K562 (cell line): ENCODE measurements around the gene DOK7. TPM values are rescaled to one million over a fixed set of nuclear protein-coding genes. Genes with fewer than 3 reads are reported as not detected.

ENCODE experiments used
- ATAC-seq: fragments of 200-7000 bp; cut with Tn5 transposase; 3 replicates; pipeline ENCODE4 v1.9.1; 2020; ENCODE audit warnings: moderate library complexity
- BruUV-seq: library from RNA; stranded (reverse); fragments of 400-500 nt; replicated peaks from 2 replicates; lab custom pipeline; 2021; lab: Mats Ljungman, UMichigan
- CTCF ChIA-PET: fragments of 300-600 bp; formaldehyde crosslinking; extraction: SDS; loops from one replicate; lab custom pipeline; 2021; ENCODE audit warnings: low intra/inter-chr PET ratio; lab: Yijun Ruan, JAX
- POLR2A ChIA-PET: fragments of 300-600, 350-650 bp; sonication (Branson Sonifier 250); formaldehyde crosslinking; extraction: SDS; loops from one replicate; lab custom pipeline; 2021; ENCODE audit warnings: antibody characterized with exemption, inconsistent platforms; lab: Yijun Ruan, JAX
- DNase-seq, 4 experiments: peaks; one replicate each; pipeline versions ENCODE4 v3.0.0 to v3.0.0-alpha.2; 2011 to 2018; ENCODE audit warnings: low spot score in 3 of 4, mixed read lengths in 3 of 4; ENCODE audit errors: extremely low read depth in 1 of 4
- FAIRE-seq: peaks from 2 replicates; lab custom pipeline; 2011; peaks lifted over from hg19 to GRCh38; lab: Jason Lieb, UNC
- H2AFZ ChIP-seq: 2 replicates; pipeline ENCODE4 v1.6.0; 2011; ENCODE audit warnings: low read depth, low read length, control low read depth, inconsistent platforms
- H3K27ac ChIP-seq: fragments of 200-600 bp; 3 replicates; pipeline ENCODE4 v1.8.0; 2011; ENCODE audit warnings: low read depth, mild to moderate bottlenecking, control low read depth, inconsistent platforms, low read length, moderate library complexity, mixed read lengths; ENCODE audit errors: extremely low read depth
- H3K27me3 ChIP-seq, 2 experiments: fragments of 300-600 bp in 1 of 2; 2 replicates in 1 of 2; 3 replicates in 1 of 2; pipeline versions ENCODE4 v1.6.0 to v1.8.0; 2011; ENCODE audit warnings: inconsistent platforms in 2 of 2, low read length in 2 of 2, mild to moderate bottlenecking in 1 of 2, mixed read lengths in 1 of 2, moderate library complexity in 1 of 2; ENCODE audit not compliant: control insufficient read depth in 2 of 2, insufficient read depth in 2 of 2
- H3K36me3 ChIP-seq: fragments of 300-600 bp; 3 replicates; pipeline ENCODE4 v1.8.0; 2011; ENCODE audit warnings: mild to moderate bottlenecking, low read length, inconsistent platforms; ENCODE audit not compliant: control insufficient read depth, insufficient read depth
- H3K4me1 ChIP-seq, 2 experiments: fragments of 200-600 bp in 1 of 2; replicated peaks in 1 of 2; 2 replicates in 1 of 2; 3 replicates in 1 of 2; pipeline versions ENCODE4 v1.5.1 to v1.8.0; 2011; ENCODE audit warnings: inconsistent platforms in 2 of 2, low read length in 2 of 2, mild to moderate bottlenecking in 1 of 2, mixed read lengths in 1 of 2, moderate library complexity in 1 of 2; ENCODE audit not compliant: control insufficient read depth in 2 of 2, insufficient read depth in 2 of 2
- H3K4me2 ChIP-seq: 2 replicates; pipeline ENCODE4 v1.6.1; 2011; ENCODE audit warnings: low read length, control low read depth, inconsistent platforms, mixed read lengths; ENCODE audit not compliant: insufficient read depth
- H3K4me3 ChIP-seq: fragments of 200-600 bp; sonication (generic), shearing (Covaris generic); 2 replicates; pipeline ENCODE4 v1.5.1; 2016; ENCODE audit warnings: control low read depth, inconsistent platforms
- H3K79me2 ChIP-seq: fragments of 200-600 bp; 3 replicates; pipeline ENCODE4 v1.8.0; 2011; ENCODE audit warnings: low read length, inconsistent platforms; ENCODE audit not compliant: control insufficient read depth, insufficient read depth
- H3K9ac ChIP-seq, 2 experiments: 2 replicates each; pipeline versions ENCODE4 v1.6.0 to v1.6.1; 2011; ENCODE audit warnings: low read depth in 2 of 2, low read length in 2 of 2, control low read depth in 1 of 2, inconsistent platforms in 1 of 2, mild to moderate bottlenecking in 1 of 2, mixed read lengths in 1 of 2; ENCODE audit not compliant: insufficient read depth in 1 of 2
- H3K9me1 ChIP-seq: one replicate; pipeline ENCODE4 v1.6.0; 2011; ENCODE audit warnings: inconsistent platforms, mild to moderate bottlenecking, low read length, moderate library complexity; ENCODE audit not compliant: control insufficient read depth, insufficient read depth
- H3K9me3 ChIP-seq: replicated peaks from 2 replicates; pipeline ENCODE4 v1.5.1; 2011; ENCODE audit warnings: low read depth, low read length, inconsistent platforms; ENCODE audit not compliant: control insufficient read depth, insufficient read depth
- H4K20me1 ChIP-seq: replicated peaks from 2 replicates; pipeline ENCODE4 v1.6.1; 2011; ENCODE audit warnings: low read length, inconsistent platforms, mixed read lengths; ENCODE audit not compliant: control insufficient read depth, insufficient read depth
- ATF4 ChIP-seq: fragments of 450-650 bp; formaldehyde crosslinking; IDR thresholded peaks from 2 replicates; pipeline ENCODE4 v1.4.0; 2022; ENCODE audit warnings: mild to moderate bottlenecking, moderate library complexity
- BCOR ChIP-seq: fragments of 450-650 bp; IDR thresholded peaks from 2 replicates; pipeline ENCODE4 v1.6.1; 2016
- BHLHE40 ChIP-seq: IDR thresholded peaks from 2 replicates; pipeline ENCODE4 v1.6.1; 2011; ENCODE audit warnings: low read length, improper control_type of control experiment
- CBFB ChIP-seq: sonication (generic); formaldehyde crosslinking; IDR thresholded peaks from 2 replicates; pipeline ENCODE4 v1.4.0; 2020; ENCODE audit warnings: mild to moderate bottlenecking, missing genetic modification reagents
- EHMT2 ChIP-seq: fragments of 450-650 bp; IDR thresholded peaks from 2 replicates; pipeline ENCODE4 v1.6.1; 2018; ENCODE audit warnings: antibody characterized with exemption
- FIP1L1 ChIP-seq: fragments of 200-400 bp; formaldehyde crosslinking; IDR thresholded peaks from 2 replicates; pipeline ENCODE4 v1.6.1; 2018; ENCODE audit warnings: mild to moderate bottlenecking, low read depth, low read length; ENCODE audit not compliant: poor library complexity, severe bottlenecking
- GTF2E2 ChIP-seq: fragments of 200-800 bp; sonication (Bioruptor generic); IDR thresholded peaks from 2 replicates; pipeline ENCODE4 v1.6.1; 2016; ENCODE audit warnings: missing genetic modification characterization, missing compliant biosample characterization
- KLF6 ChIP-seq: fragments of 250-450 bp; sonication (Bioruptor Pico); IDR thresholded peaks from 2 replicates; pipeline ENCODE4 v1.4.0; 2020; ENCODE audit warnings: mild to moderate bottlenecking, moderate library complexity, borderline replicate concordance
- PRMT5 ChIP-seq: sonication (generic); formaldehyde crosslinking; IDR thresholded peaks from 2 replicates; pipeline ENCODE4 v1.5.0; 2020; ENCODE audit warnings: missing genetic modification reagents
- RBFOX2 ChIP-seq: fragments of 200-400 bp; formaldehyde crosslinking; IDR thresholded peaks from 2 replicates; pipeline ENCODE4 v1.6.1; 2017; ENCODE audit warnings: low read depth, mild to moderate bottlenecking, low read length, moderate library complexity
- YY1 ChIP-seq, 3 experiments: IDR thresholded peaks; 2 replicates each; pipeline ENCODE4 v1.6.1; 2011; ENCODE audit warnings: low read length in 2 of 3, mild to moderate bottlenecking in 2 of 3, moderate library complexity in 2 of 3, borderline replicate concordance in 1 of 3, control low read depth in 1 of 3, low read depth in 1 of 3; ENCODE audit not compliant: insufficient read depth in 3 of 3, insufficient replicate concordance in 2 of 3, control insufficient read depth in 1 of 3, insufficient read length in 1 of 3; ENCODE audit errors: extremely low read depth in 1 of 3
- ZNF318 ChIP-seq, 2 experiments: fragments of 450-650 bp; IDR thresholded peaks; 2 replicates each; pipeline ENCODE4 v1.6.1; 2016; ENCODE audit warnings: mild to moderate bottlenecking in 2 of 2, borderline replicate concordance in 1 of 2, low read depth in 1 of 2, moderate library complexity in 1 of 2
- ZNF75A ChIP-seq: fragments of 450-650 bp; formaldehyde crosslinking; IDR thresholded peaks from 2 replicates; pipeline ENCODE4 v1.4.0; 2020; ENCODE audit warnings: mild to moderate bottlenecking
- WGBS: fragments of 100-300 bp; shearing (Covaris generic); methylation state at CpG from one replicate; pipeline ENCODE4 v1.1.6; 2016; ENCODE audit warnings: low coverage, mixed read lengths; ENCODE audit not compliant: insufficient coverage; ENCODE audit errors: missing lambda C conversion rate; 5-methylcytosine and 5-hydroxymethylcytosine counted together
- in situ Hi-C: fragments of 300-500 bp; cut with MboI; formaldehyde crosslinking; loops from 4 replicates; pipeline ENCODE4 v1.15.0; 2018; ENCODE audit warnings: inconsistent platforms, mixed read lengths
- intact Hi-C: fragments of 100-400 bp; cut with micrococcal nuclease; formaldehyde crosslinking; loops from 2 replicates; pipeline ENCODE4 v1.14.2; 2022
- polyA plus RNA-seq, 8 experiments: library from polyadenylated mRNA; depleted of rRNA in 4 of 8; stranded (reverse) in 5 of 8; unstranded in 3 of 8; fragments of >200 nt; fragmentation: Nextera tagmentation in 2 of 8; fragmentation: Illumina TruSeq in 1 of 8; extraction: Ambion mirVana in 2 of 8; extraction: Trizol in 1 of 8; gene quantifications; 2 replicates each; pipeline versions ENCODE4 v1.2.1 to v1.2.3, GENCODE V29; 2011 to 2014; ENCODE audit warnings: inconsistent platforms in 1 of 8, missing spikeins in 1 of 8
- total RNA-seq, 7 experiments: library from RNA; depleted of rRNA in 6 of 7; stranded (reverse); fragments of >200 nt in 6 of 7; fragmentation: Illumina TruSeq in 2 of 7; extraction: Trizol in 2 of 7; gene quantifications; 2 replicates each; pipeline versions ENCODE4 v1.2.1 to v1.2.3, GENCODE V29; 2011 to 2021; ENCODE audit warnings: low replicate concordance in 1 of 7

Gene DOK7
- total and polyA plus RNA-seq, 9 of the 15 experiments (the other 6 are each of a cell fraction or from before 2014, with no cell fraction given): not detected

GRCh38 chr4:3522326-3522640 is 59.2 kb downstream of the DOK7 start (continued):
- no peak for TF ChIP-seq CBFB

- no TSS peak for BruUV-seq
- in situ Hi-C loops: no loop called here
- TF ChIP-seq RBFOX2 (no peak), BCOR (no peak), FIP1L1 (no peak), EHMT2 (no peak), KLF6 (CRISPR knock-in tag) (no peak), ZNF75A (CRISPR knock-in tag) (no peak), GTF2E2 (no peak), PRMT5 (CRISPR knock-in tag) (no peak), ZNF318 (IDR thresholded peaks at IDR 0.05; ENCODE audit: borderline replicate concordance in 1 of 2, low read depth in 1 of 2) (no peak), YY1 (IDR thresholded peaks at IDR 0.05; ENCODE audit: borderline replicate concordance in 1 of 3, control insufficient read depth in 1 of 3, extremely low read depth in 1 of 3, insufficient read depth in 3 of 3, insufficient read length in 1 of 3, insufficient replicate concordance in 2 of 3, low read depth in 1 of 3, low read length in 2 of 3) (no peak), BHLHE40 (no peak), ATF4 (no peak)
Measured at GRCh38 chr4:3522651-3523050, 59.5 kb downstream of the DOK7 start.

More at GRCh38 chr4:3522651-3523050, 59.5 kb downstream of the DOK7 start:
- Histone ChIP-seq H3K27me3 (no peaks in the 10 kb centered on the region), H4K20me1 (peaks cover 7% of the 10 kb centered on the region; the same call in 1 of the 2 replicates), H3K79me2 (no peaks in the 10 kb centered on the region; the same call in 2 of the 3 replicates), H3K36me3 (peaks cover 71% of the 10 kb centered on the region; the same call in 1 of the 3 replicates), H3K9me3 (no peaks in the 10 kb centered on the region), H3K4me3 (no peak overlapping the region), H3K4me2 (no peak overlapping the region), H3K9me1 (no peaks in the 10 kb centered on the region), H3K9ac (no peak overlapping the region), H3K4me1 (peaks cover 0 to 27% of the 10 kb centered on the region in 2 experiments; a peak in 2 of 5 replicates), H3K27ac (no peak overlapping the region), H2AFZ (no peak overlapping the region)
- POLR2A ChIA-PET: interaction anchor here (1.4 kb wide), 1 partner anchor 9 kb away, joined by 6 read pairs; no protein-coding TSS in a partner anchor
- WGBS: 92% methylated on average over 10 of the region's 19 CpGs
- FAIRE-seq: no peak
- ATAC-seq: no peak
- CTCF ChIA-PET: no interaction called here
- no peak for DNase-seq
- intact Hi-C loops: no loop called here
